ENCODE results near the gene ASMTL.
"Not testable (repeated sequence)": the region's sequence is repeated elsewhere in the genome, so short reads cannot be mapped to it uniquely, and the experiment has no call there.

The ASMTL gene

GRCh38 chrX:1446984-1447968, 5.4 kb downstream of the ASMTL start:
- H3K27ac ChIP-seq (ENCODE audit: low read length); H3K36me3 ChIP-seq (ENCODE audit: control insufficient read depth in 2 of 2, insufficient read depth in 2 of 2, low read length in 2 of 2); H3K9ac ChIP-seq (ENCODE audit: low read length in 2 of 2); H3K4me3 ChIP-seq (ENCODE audit: low read length in 2 of 2); H3K9me3 ChIP-seq (ENCODE audit: control insufficient read depth in 2 of 2, low read length in 2 of 2); H3K27me3 ChIP-seq (ENCODE audit: control insufficient read depth in 1 of 2, insufficient read depth in 2 of 2, low read length in 2 of 2): not testable (repeated sequence)
- H3K4me1 ChIP-seq (ENCODE audit: control insufficient read depth, insufficient read depth, low read length), result peaks cover 15% of the 10 kb centered on the region

DNA sequence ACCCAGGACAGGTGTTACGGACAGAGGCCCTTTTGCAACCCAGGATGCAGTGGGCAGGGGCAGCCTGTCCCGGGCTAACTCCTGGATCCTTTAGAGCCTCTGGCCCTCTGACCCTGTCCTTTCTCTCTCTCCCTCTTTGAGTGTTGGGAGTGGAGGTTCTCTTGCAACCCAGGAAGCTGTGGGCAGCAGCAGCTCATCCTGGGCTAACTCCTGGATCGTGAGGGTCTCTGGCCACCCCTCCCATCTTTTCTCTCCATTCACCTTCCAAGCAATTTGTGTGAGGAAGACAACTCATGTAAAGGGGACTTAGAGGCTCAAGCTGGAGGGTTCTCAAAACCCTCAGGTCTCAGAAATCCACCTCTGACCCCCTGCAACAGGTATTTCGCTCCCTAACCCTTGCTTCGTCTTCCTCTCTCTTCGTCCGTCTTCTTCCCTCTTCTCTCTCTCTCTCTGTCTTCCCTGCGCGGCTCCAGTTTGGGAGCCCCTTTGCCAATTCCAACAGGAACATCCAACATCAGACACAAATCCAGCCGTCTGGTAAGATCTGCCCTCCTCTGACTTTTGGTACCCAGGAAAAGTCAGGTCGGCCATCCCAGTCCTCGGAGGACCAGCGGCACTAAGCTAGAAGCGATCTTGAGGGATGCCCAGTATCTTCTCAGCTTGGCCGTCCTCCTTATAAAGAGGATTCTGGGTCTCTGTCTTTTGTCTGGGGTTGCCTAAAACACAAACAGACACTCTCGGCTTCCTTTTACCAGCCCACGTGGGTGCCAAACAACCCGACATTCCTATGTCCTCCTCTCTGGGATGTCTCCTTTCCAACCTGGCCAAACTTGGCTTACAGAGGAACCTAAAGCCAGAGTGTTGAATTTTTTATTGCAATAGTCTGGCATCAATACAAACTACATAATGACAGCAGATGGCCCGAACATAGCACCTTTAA, 7.9 kb downstream of the ASMTL start:
- Histone ChIP-seq H3K9ac (ENCODE audit: low read length in 2 of 2) (no peak overlapping the region), H3K36me3 (ENCODE audit: control insufficient read depth in 2 of 2, insufficient read depth in 2 of 2, low read length in 2 of 2) (peaks cover 0 to 2% of the 10 kb centered on the region in 2 donors), H3K4me1 (ENCODE audit: control insufficient read depth, insufficient read depth, low read length) (peaks cover 2% of the 10 kb centered on the region), H3K27ac (ENCODE audit: low read length) (no peak overlapping the region), H3K9me3 (ENCODE audit: control insufficient read depth in 2 of 2, low read length in 2 of 2) (no peaks in the 10 kb centered on the region), H3K4me3 (ENCODE audit: low read length in 2 of 2) (no peak overlapping the region), H3K27me3 (ENCODE audit: control insufficient read depth in 1 of 2, insufficient read depth in 2 of 2, low read length in 2 of 2) (no peaks in the 10 kb centered on the region)

DNA sequence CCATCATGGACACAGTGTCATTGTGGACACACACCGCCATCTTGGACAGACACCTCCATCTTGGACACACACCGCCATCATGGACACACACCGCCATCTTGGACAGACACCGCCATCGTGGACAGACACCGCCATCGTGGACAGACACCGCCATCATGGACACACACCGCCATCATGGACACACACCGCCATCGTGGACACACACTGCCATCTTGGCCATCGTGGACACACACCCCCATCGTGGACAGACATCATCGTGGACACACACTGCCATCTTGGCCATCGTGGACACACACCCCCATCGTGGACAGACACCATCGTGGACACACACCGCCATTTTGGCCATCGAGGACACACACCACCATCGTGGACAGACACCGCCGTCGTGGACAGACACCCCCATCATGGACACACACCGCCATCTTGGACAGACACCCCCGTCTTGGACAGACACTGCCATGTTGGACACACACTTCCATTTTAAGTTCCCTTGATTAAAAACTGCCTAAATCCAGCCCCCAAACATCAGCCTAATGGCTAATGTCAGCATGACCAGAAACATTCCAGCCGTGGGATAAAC, 9.1 kb downstream of the ASMTL start:
- H3K9ac ChIP-seq (ENCODE audit: low read length in 2 of 2), result no peak overlapping the region
- no peaks in the 10 kb centered on the region for H3K9me3 ChIP-seq (ENCODE audit: control insufficient read depth in 2 of 2, low read length in 2 of 2)
- H3K4me1 ChIP-seq (ENCODE audit: control insufficient read depth, insufficient read depth, low read length), result no peaks in the 10 kb centered on the region
- H3K27me3 ChIP-seq (ENCODE audit: control insufficient read depth in 1 of 2, insufficient read depth in 2 of 2, low read length in 2 of 2), result no peaks in the 10 kb centered on the region
- no peak overlapping the region for H3K4me3 ChIP-seq (ENCODE audit: low read length in 2 of 2)
- no peak overlapping the region for H3K27ac ChIP-seq (ENCODE audit: low read length)
- peaks cover 0 to 6% of the 10 kb centered on the region in 2 donors for H3K36me3 ChIP-seq (ENCODE audit: control insufficient read depth in 2 of 2, insufficient read depth in 2 of 2, low read length in 2 of 2)

DNA sequence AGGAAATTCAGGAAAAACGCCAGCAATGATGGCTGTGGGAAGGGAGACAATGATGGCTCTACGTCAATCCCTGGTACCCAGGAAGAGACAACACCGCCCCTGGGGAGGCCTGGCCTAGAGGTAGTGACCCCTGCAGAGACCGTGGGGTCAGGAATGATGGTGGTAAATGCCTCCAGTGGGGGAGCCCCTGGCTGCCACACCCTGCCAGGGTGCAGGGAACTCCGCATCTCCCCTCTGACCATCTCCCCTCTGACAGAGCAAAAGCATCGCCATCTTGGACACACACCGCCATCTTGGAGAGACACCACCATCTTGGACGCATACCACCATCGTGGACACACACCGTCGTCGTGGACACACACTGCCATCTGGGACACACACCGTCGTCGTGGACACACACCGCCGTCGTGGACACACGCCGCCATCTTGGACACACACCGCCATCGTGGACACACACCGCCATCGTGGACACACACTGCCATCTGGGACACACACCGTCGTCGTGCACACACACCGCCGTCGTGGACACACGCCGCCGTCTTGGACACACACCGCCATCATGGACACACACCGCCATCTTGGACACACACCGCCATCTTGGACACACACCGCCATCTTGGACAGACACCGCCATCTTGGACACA, 9.9 kb downstream of the ASMTL start:
- no peaks in the 10 kb centered on the region for H3K9me3 ChIP-seq (ENCODE audit: control insufficient read depth in 2 of 2, low read length in 2 of 2)
- H3K9ac ChIP-seq (ENCODE audit: low read length in 2 of 2), result no peak overlapping the region
- no peak overlapping the region for H3K4me3 ChIP-seq (ENCODE audit: low read length in 2 of 2)
- H3K27me3 ChIP-seq (ENCODE audit: control insufficient read depth in 1 of 2, insufficient read depth in 2 of 2, low read length in 2 of 2), result no peaks in the 10 kb centered on the region
- H3K27ac ChIP-seq (ENCODE audit: low read length), result no peak overlapping the region
- H3K36me3 ChIP-seq (ENCODE audit: control insufficient read depth in 2 of 2, insufficient read depth in 2 of 2, low read length in 2 of 2), result peaks cover 0 to 11% of the 10 kb centered on the region in 2 donors
- no peaks in the 10 kb centered on the region for H3K4me1 ChIP-seq (ENCODE audit: control insufficient read depth, insufficient read depth, low read length)

- H3K27ac ChIP-seq (ENCODE audit: low read length), result no peak overlapping the region
- H3K4me3 ChIP-seq (ENCODE audit: low read length in 2 of 2), result no peak overlapping the region
- H3K4me1 ChIP-seq (ENCODE audit: control insufficient read depth, insufficient read depth, low read length), result no peaks in the 10 kb centered on the region
- H3K9me3 ChIP-seq (ENCODE audit: control insufficient read depth in 2 of 2, low read length in 2 of 2), result no peaks in the 10 kb centered on the region
- no peak overlapping the region for H3K9ac ChIP-seq (ENCODE audit: low read length in 2 of 2)
- H3K27me3 ChIP-seq (ENCODE audit: control insufficient read depth in 1 of 2, insufficient read depth in 2 of 2, low read length in 2 of 2), result no peaks in the 10 kb centered on the region
- peaks cover 0 to 11% of the 10 kb centered on the region in 2 donors for H3K36me3 ChIP-seq (ENCODE audit: control insufficient read depth in 2 of 2, insufficient read depth in 2 of 2, low read length in 2 of 2)
Measured at GRCh38 chrX:1442016-1442665, 10.6 kb downstream of the ASMTL start.

DNA sequence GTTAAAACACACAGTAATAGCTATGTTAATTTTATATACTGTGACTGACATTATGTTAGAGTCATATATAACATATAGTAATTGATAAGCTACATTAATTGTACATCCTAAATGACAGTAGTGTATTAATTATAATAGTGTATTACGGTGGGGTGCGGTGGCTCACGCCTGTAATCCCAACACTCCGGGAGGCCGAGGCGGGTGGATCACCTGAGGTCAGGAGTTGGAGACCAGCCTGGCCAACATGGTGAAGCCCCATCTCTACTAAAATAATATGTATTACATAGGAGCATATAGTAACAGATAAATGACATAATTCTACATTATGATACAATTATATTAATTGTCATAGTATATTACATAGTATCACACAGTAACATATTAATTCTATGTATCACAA, 12.2 kb downstream of the ASMTL start:
- H3K27me3 ChIP-seq (ENCODE audit: control insufficient read depth in 1 of 2, insufficient read depth in 2 of 2, low read length in 2 of 2), result no peaks in the 10 kb centered on the region
- H3K27ac ChIP-seq (ENCODE audit: low read length), result no peak overlapping the region
- no peaks in the 10 kb centered on the region for H3K4me1 ChIP-seq (ENCODE audit: control insufficient read depth, insufficient read depth, low read length)
- peaks cover 4 to 22% of the 10 kb centered on the region in 2 donors for H3K36me3 ChIP-seq (ENCODE audit: control insufficient read depth in 2 of 2, insufficient read depth in 2 of 2, low read length in 2 of 2)
- no peaks in the 10 kb centered on the region for H3K9me3 ChIP-seq (ENCODE audit: control insufficient read depth in 2 of 2, low read length in 2 of 2)
- H3K4me3 ChIP-seq (ENCODE audit: low read length in 2 of 2), result no peak overlapping the region
- no peak overlapping the region for H3K9ac ChIP-seq (ENCODE audit: low read length in 2 of 2)

DNA sequence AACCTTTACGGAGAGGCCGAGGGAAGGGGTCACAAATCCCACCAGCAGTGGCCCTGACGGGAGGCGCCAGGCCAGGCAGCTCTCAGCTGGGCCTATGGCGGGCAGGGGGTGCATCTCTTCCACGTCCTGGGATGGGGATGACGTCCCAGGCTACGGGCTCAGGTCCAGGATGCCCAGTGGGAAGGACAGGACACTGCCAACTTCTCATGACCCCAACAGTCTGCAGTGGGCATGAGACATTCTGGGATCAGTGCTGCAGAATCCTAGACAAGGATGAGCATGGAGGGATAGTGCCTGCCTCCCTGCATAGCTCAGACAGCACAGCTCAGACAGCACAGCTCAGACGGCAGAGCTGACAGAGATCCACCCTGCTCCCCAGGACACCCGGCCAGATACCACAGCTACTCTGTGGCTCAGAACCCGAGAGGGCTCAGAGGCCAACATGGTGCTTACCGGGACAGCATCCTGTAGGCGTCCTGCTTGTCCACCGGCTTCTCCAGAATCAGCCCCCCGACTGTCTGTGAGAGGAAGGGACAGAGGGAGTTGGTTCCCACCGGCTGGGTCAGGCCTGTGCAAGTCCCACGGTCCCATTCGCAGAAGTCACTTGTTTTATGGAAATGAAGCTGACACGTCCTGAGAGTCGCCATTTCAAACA, 17.3 kb downstream of the ASMTL start:
- H3K36me3 ChIP-seq (ENCODE audit: control insufficient read depth in 2 of 2, insufficient read depth in 2 of 2, low read length in 2 of 2), result peaks cover 8 to 28% of the 10 kb centered on the region in 2 donors
- H3K4me1 ChIP-seq (ENCODE audit: control insufficient read depth, insufficient read depth, low read length), result no peaks in the 10 kb centered on the region
- H3K9me3 ChIP-seq (ENCODE audit: control insufficient read depth in 2 of 2, low read length in 2 of 2), result no peaks in the 10 kb centered on the region
- H3K27me3 ChIP-seq (ENCODE audit: control insufficient read depth in 1 of 2, insufficient read depth in 2 of 2, low read length in 2 of 2), result no peaks in the 10 kb centered on the region
- H3K27ac ChIP-seq (ENCODE audit: low read length), result no peak overlapping the region
- H3K9ac ChIP-seq (ENCODE audit: low read length in 2 of 2), result no peak overlapping the region
- no peak overlapping the region for H3K4me3 ChIP-seq (ENCODE audit: low read length in 2 of 2)

- Histone ChIP-seq H3K4me1 (ENCODE audit: control insufficient read depth, insufficient read depth, low read length) (no peaks in the 10 kb centered on the region), H3K9ac (ENCODE audit: low read length in 2 of 2) (no peak overlapping the region), H3K27ac (ENCODE audit: low read length) (no peak overlapping the region), H3K9me3 (ENCODE audit: control insufficient read depth in 2 of 2, low read length in 2 of 2) (no peaks in the 10 kb centered on the region), H3K27me3 (ENCODE audit: control insufficient read depth in 1 of 2, insufficient read depth in 2 of 2, low read length in 2 of 2) (no peaks in the 10 kb centered on the region), H3K36me3 (ENCODE audit: control insufficient read depth in 2 of 2, insufficient read depth in 2 of 2, low read length in 2 of 2) (peaks cover 8 to 28% of the 10 kb centered on the region in 2 donors), H3K4me3 (ENCODE audit: low read length in 2 of 2) (no peak overlapping the region)
Measured at GRCh38 chrX:1434871-1435240, 17.9 kb downstream of the ASMTL start.

DNA sequence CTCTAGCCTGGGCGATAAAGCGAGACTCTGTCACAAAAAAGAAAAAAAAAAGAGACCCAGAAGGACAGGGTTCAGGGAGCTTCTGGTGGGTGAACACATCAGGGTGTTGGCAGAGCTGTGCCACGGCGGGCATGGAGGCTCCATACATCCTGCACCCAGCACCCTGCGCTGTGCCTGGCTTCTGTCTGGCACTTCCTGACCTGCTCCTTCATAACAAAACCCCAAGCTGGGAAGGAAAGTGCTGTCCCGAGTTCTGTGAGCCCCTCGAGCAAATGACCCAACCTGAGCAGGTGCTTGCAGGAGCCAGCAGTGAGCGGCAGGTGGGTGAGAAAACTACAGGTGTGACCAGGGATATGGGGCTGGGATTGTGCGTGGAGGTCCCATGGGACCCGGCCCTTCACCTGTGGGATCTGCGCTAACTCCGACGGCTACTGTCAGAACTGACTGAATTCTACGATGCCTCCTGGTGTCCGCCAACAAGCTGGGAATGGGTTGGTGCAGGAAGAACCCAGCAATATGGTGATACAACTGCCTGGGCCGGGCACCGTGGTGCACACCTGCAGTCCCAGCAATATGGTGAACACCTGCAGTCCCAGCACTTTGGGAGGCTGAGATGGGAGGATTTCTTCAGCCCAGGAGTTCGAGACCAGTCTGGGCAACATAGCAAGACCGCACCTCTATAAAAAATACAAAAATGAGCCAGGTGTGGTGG, 18.9 kb downstream of the ASMTL start:
- Histone ChIP-seq H3K36me3 (ENCODE audit: control insufficient read depth in 2 of 2, insufficient read depth in 2 of 2, low read length in 2 of 2) (peaks cover 8 to 25% of the 10 kb centered on the region in 2 donors), H3K4me3 (ENCODE audit: low read length in 2 of 2) (no peak overlapping the region)

More for the DNA sequence above, 18.9 kb downstream of the ASMTL start:
- Histone ChIP-seq H3K27ac (ENCODE audit: low read length) (no peak overlapping the region), H3K4me1 (ENCODE audit: control insufficient read depth, insufficient read depth, low read length) (no peaks in the 10 kb centered on the region), H3K9ac (ENCODE audit: low read length in 2 of 2) (no peak overlapping the region), H3K27me3 (ENCODE audit: control insufficient read depth in 1 of 2, insufficient read depth in 2 of 2, low read length in 2 of 2) (no peaks in the 10 kb centered on the region), H3K9me3 (ENCODE audit: control insufficient read depth in 2 of 2, low read length in 2 of 2) (no peaks in the 10 kb centered on the region)

All from stomach smooth muscle (tissue), 2 donors.